Measurements from ENCODE around the gene EXOC6.
"Not testable (repeated sequence)": the region's sequence is repeated elsewhere in the genome, so short reads cannot be mapped to it uniquely, and the experiment has no call there.

Gene EXOC6

DNA sequence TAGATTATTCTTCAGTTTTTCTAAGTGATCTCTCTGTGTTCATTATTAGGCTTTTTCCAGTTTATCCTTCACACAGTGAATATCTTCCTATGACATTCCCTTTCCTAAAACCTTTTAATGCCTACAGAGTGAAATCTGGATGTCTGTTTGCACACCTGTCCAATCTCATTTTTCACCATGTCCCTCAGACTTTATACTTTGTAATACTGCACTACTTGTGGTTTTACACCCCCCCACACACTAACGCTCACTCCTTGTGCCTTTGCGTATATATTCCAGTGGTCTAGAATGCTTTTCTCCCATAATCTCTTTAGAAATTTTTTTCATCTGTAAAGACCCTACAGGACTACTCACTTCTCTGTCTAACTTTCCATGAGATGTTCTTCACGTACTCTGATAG is 98.2 kb downstream of the EXOC6 start:
- no peak for DNase-seq (ENCODE audit: low read depth in 2 of 2)

DNA sequence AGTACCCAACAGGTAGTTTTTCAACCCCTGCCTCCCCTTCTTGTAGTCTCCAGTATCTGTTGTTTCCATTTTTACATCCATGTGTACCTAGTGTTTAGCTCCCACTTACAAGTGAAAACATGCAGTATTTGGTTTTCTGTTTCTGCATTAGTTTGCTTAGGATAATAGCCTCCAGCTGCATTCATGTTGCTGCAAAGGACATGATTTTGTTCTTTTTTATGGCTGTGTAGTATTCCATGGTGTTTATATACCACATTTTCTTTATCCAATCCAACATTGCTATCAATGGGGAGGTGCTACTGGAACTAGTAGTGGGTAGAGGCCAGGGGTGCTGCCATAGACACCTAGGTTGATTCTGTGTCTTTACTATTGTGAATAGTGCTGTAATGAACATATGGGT is 104.3 kb downstream of the EXOC6 start:
- not testable (repeated sequence) for DNase-seq (ENCODE audit: low read depth in 2 of 2)

DNA sequence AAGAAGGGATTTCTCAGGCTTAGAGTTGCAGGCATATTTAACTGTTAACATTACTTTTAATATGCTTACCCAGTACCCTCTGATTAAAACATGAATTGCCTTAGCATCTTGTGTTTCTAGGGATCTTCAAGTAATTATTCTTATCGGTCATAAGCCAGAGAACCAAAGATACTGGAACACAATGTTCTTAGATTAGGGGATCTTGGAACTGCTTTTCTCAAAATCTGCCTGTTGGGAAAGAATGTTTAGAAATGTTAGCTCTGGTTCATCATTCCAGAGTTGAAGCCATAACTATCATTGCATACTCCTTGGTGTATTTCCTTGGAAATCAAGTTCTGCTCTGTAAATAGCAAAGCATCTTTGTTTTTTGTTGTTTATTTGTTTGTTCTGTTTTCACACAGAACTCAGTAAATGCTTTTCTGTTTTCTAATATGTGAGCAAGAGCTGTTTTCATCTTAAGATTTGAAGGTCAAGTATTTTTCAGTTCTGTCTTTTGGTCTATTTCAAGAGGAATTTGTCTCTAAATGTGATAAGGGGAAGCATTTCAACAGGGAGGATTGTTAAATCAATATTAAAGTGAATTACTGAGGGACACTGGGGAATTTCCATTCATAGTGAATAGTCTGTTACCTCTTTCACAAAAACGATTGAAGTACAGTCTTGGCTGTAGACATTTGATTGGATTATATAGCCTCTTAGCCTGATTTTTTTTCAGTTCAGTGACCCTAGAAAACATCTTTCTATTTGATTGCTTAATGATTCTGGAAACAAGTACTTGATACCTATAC is 109.1 kb downstream of the EXOC6 start:
- DNase-seq (ENCODE audit: low read depth in 2 of 2): no peak

DNA sequence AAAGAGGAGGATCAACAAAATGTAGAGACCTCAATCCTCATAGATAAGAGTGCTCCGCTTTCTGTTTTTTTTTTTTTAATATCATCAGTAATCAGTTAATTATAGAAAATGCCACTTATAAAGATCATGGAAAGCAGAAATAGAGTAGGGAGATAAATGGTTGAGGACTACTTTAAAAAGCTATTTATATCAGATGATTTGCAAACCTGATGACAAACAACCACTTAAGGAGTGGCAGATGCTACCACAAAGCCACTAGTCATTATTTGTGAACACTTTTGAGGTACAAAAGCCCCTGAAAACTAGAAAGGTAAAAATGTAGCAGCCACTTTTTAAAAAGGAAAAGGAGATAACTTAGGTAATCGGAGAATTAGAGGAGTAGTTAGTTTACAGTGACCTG is 113.3 kb downstream of the EXOC6 start:
- DNase-seq (ENCODE audit: low read depth in 2 of 2): no peak

DNA sequence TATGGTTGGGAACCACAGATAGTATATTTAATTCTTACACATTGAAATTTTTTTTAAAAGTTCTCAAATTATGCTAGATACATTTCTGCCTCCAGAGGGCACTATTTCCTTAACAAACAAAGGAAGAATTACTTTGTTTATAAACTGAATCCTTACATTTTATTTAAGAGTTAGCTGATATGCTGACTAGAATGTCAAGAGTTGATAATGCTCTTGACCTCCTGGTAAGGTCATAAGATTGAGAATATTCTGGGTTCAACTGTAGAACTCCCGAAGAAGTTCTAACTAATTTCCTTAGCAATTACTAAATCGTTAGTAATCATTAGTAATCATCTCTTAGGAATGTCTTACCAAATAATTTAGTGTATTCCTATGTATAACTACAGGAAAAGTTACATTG is 117.0 kb downstream of the EXOC6 start:
- DNase-seq (ENCODE audit: low read depth in 2 of 2): no peak

DNA sequence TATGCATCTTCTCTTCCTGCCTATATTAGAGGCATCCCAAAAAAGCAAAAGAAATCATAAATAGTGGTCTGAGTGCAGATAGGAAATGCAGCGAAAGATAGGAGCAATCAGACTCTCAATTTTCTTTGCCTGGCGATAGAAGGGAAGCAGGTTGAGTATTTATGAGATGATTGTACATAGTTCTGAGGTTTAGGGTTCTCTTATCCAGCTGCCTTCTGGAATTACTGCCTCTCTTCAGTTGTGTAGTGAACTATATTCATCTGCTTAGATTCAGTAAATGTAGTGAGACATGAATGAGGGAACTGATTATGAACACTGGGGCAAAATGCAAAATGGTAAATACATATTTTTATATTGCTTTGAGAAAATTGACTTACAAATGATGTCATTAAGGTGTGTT is 119.3 kb downstream of the EXOC6 start:
- DNase-seq (ENCODE audit: low read depth in 2 of 2): no peak

DNA sequence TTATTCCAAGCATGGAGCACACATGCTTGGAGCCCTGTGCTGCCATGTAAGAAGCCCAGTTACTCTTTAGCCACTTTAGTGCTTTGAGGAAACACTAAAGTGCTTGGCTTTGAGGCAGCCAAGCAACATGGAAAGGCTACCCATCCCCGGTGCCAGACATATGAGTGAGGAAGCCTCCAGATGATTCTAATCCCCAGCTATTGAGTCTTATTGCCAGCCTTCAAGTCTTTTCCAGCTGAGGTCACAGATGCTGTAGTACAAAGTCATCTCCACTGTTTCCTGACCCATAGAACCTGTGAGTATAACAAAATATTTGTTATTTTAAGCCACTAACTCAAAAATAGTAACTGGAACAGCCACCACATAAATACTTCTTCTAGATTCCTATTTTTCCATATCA is 120.8 kb downstream of the EXOC6 start:
- DNase-seq (ENCODE audit: low read depth in 2 of 2): no peak

DNA sequence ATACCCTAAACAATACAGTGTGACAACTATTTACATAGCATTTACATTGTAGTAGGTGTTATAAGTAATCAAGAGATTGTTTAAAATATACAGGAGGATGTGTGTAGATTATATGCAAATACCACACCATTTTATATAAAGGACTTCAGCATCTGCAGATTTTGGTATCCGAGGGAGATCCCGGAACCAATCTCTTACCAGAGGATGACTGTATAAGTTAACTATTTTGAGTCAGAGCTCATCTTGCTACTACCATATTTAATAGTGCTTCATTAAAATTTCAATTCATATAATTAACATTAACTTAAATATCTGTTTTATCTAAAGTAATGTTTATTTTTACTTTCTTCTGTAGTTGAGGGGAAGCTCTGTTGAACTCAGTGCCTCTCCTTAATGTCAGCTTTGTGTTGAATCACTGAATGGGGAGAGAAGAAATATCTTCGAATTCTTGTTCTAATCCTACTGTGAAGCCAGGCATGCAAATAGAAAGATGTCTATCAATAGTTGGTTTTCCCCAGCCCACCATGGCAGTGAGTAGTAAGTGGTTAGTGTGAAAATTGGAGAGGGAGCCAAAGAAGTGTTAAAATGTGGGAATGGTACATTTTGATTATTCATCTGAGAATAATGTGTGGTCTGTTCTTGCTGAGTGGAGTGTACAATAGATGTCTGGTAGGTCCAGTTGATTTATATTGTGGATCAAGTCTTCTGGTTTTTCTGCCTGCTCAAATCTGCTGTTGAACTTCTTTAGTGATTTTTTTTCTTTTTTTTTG is 122.2 kb downstream of the EXOC6 start:
- no peak for DNase-seq (ENCODE audit: low read depth in 2 of 2)

DNA sequence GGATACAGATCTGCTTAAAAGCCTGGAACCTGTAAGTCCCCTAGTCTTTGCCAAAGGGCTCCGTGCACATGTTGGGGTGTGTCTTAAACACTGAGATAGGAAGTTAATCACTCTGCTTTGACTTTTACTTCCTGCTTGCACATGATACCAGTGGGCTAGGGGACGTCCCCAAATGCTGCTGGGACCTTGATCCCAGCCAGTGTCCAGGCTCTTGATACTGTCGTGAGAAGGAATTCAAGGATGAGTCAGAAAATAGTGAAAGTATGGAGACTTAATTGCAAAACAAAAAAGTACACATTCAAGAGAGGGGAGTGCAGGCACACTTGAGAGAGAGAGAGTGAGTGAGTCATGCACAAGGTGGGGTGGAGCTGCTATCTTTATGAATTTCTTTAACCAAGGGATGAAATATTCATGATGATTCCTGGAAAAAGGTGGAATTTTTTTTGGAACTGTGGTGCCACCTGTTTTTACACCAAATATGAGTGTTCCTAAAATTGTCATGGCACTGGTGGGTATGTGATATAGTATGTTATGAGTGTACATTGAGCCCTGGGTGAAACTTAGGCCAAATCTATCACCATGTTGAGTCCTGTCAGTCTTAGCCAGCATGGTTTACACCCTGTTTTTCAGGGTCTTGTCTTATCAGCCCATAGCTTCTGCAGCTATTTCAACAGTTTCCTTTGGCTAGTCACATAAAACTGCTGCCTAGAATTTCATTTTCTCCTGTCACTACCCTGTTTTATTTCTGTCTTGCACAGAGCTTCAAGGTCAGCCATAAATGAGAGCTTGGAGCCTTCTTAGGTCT is 123.9 kb downstream of the EXOC6 start:
- DNase-seq (ENCODE audit: low read depth in 2 of 2): no peak

DNA sequence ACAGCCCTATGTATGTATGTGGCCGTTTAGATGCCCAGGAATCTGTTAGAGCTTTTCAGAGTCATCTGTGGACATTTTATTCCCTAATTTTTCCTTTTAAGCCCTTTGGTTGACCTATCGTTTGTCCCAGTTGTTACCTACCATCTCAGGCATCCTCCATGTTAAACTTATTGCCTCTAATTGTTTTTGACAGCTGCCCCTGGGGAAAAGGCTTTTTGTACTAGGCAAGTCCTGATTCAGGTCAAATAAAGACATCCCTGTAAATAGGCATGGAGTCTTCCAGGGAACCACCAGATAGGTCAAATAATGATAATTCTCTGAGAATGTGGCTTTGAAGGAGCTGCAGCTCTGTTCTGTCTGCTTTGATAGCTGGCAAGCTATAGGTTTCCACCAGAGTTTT is 124.6 kb downstream of the EXOC6 start:
- no peak for DNase-seq (ENCODE audit: low read depth in 2 of 2)

DNA sequence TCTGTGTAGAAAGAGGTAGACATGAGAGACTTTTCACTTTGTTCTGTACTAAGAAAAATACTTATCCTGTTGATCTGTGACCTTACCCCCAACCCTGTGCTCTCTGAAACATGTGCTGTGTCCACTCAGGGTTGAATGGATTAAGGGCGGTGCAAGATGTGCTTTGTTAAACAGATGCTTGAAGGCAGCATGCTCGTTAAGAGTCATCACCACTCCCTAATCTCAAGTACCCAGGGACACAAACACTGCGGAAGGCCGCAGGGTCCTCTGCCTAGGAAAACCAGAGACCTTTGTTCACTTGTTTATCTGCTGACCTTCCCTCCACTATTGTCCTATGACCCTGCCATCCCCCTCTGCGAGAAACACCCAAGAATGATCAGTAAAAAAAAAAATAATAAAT is 128.0 kb downstream of the EXOC6 start:
- DNase-seq (ENCODE audit: low read depth in 2 of 2): not testable (repeated sequence)

DNA sequence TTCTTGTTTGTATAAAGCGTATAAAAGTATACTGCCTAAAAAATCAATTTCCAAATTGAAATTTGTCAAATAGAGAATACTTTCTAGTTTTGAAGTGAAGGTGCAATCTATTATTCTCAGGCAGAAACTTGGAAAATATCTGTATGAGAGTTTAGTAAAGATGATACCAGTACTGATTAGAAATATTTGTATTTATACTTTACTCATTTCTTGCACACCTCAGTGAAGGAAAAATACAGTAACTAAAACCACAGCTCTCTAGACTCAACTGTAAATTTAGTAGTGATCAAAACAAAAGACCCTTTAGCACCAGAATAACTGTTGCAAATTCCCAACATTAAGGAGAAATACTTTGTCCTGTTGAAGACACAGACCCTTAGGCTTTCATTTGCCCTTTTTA is 140.9 kb downstream of the EXOC6 start:
- no peak for DNase-seq (ENCODE audit: low read depth in 2 of 2)

DNA sequence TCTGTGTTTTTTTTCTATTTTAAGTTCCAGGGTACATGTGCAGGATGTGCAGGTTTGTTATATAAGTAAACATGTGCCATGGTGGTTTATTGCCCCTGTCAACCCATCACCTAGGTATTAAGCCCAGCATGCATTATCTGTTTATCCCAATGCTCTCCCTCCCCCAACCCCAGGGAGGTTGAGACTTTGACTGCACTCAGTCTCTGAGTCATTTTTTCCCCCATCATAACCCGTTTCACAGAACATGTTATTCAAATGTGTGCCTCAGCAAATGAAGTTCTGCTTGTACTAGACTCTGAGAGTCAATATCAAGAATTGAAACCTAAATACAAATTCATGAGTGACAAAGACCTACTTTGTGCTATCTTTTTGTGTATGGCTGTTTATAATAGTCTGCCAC is 142.3 kb downstream of the EXOC6 start:
- no peak for DNase-seq (ENCODE audit: low read depth in 2 of 2)

DNA sequence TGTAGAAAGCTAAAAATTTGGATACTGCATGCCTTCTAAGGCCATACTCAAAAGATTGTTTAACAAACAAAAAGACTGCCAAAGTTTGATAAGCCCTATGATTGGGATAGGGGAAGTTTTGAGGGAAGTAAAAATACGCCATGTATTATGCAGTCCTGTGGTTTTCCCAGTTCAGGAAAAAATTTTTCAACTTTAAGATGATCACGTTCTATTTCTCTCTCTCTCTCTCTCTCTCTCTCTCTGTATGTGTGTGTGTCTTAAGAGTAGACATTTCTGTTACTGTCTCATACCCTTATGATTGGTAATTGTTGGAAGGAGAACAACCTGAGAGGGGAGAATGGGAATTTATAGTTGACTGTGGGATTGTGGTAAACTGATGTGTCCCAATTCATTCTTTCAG is 143.2 kb downstream of the EXOC6 start:
- DNase-seq (ENCODE audit: low read depth in 2 of 2): no peak

DNA sequence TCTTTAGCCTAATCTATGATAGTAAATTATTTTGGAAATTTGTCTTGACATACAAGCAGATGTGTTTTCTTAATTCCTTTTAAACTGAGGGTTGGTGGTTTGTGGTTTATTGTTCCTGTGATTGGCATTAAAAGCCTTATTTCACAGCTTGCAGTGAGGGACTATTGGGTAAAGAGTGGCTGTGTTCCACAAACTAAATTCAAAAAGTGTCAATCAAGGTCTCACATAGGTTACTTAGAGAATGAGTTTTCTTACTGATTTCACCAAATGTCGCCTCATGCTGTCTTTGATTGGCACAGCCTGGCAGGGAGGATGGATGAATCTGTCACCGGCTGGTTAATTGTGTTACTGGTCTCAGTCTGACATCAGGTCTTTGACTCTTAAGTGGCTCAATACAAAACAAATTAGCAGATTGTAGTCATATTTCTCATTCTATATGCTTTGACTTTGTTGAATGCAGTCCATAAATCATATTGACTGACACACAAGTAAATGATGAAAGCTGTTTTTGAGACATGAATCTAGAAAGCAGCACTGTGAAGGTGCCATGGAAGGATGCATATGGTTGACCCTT is 145.5 kb downstream of the EXOC6 start:
- DNase-seq (ENCODE audit: low read depth in 2 of 2): no peak

DNA sequence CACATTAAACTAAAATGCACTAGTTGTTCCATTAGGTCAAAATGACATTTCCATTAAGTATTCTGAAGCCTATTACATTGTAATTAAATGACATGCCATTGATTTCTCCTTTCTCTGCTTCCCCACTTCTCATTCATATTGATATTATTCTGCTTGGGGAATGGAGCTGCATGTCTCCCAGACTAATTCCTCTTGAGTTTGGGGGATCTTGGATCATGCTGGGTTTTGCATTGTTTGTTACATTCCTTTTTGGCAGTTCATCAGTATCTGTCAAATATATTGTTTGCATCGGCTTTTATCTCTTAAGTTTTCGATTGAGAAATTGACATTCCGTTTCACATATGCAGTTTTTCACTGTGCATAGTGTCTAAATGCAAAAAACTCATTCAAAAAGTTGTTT is 147.2 kb downstream of the EXOC6 start:
- DNase-seq (ENCODE audit: low read depth in 2 of 2): no peak

DNA sequence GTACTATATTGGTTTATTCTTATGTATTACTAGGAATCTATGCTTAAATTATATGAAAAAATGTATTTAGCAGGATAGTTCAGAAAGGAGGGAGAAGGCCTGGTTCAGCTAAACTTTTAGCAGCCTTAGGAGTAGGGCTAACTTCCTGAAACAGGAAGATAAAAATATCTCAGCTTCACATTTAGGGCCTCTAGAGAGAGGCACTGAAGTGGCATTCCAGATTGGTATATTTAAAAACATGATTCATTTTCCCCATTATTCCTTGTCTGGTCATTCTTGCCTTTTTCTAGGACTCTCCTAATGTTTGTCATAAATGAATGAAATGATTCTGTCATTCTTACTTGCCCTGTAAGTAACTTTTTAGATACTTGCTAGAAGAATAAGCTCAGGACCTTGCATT is 149.3 kb downstream of the EXOC6 start:
- no peak for DNase-seq (ENCODE audit: low read depth in 2 of 2)

DNA sequence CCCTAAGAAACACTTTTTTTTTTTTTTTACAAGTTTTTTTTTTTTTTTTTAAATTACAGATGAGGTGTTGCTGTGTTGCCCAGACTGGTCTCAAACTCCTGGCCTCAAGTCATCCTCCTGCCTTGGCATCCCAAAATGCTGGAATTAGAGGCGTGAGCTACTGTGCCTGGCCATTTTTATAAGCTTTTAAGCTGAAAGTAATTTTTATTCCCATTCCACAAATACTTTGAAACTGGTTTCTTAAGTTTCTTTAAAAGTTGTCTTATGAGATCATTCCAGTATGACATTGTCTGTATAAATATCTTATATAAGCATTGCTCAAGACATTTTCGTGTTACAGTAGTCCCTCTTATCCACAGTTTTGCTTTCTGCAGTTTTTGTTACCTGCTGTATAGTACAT is 150.9 kb downstream of the EXOC6 start:
- no peak for DNase-seq (ENCODE audit: low read depth in 2 of 2)

DNA sequence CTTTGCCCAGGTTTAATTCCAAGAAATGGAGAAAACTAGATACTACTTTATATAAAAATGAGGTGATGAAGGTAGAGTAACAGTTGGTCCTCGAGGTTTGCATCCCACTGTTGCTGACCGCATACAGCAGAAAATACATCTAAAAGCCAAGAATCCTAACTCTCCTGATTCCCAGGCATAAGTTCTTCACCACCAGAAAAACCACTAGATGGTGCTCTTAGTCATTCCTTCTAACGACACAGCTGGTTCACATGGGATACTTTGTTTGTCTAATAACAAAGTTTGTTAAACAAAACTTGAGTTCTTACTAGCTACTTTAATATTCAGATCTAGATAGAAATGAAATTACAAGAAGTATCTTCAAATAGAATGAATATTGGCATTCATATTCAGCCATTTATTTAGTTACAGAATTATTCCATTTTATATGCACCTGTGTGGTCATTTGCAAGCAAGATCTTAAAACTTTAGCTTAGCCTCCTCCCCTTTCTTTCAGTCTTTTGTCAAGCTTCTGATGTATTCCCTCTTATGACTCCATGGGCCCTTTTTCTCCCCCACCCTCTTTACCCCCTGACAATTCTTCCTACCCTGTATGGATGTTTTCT is 158.2 kb downstream of the EXOC6 start:
- DNase-seq (ENCODE audit: low read depth in 2 of 2): no peak

DNA sequence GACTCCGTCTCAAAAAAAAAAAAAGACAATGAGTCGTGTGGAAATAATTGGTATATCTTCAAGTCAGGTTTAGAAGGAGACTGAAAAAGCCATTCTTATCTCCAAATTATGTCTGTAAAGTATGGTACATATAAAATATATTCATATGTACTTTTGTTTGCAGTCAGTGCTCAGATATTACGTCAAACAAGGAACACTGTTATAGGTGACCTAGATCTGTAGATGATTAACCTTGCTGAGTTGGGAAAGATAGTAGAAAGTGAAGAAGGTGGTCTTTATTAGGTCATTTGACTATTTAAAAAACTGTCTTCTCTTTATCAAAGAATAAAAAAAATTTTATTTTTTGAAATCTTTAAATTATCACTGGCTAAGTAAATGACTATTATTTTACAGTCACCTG is 167.4 kb downstream of the EXOC6 start:
- no peak for DNase-seq (ENCODE audit: low read depth in 2 of 2)

DNA sequence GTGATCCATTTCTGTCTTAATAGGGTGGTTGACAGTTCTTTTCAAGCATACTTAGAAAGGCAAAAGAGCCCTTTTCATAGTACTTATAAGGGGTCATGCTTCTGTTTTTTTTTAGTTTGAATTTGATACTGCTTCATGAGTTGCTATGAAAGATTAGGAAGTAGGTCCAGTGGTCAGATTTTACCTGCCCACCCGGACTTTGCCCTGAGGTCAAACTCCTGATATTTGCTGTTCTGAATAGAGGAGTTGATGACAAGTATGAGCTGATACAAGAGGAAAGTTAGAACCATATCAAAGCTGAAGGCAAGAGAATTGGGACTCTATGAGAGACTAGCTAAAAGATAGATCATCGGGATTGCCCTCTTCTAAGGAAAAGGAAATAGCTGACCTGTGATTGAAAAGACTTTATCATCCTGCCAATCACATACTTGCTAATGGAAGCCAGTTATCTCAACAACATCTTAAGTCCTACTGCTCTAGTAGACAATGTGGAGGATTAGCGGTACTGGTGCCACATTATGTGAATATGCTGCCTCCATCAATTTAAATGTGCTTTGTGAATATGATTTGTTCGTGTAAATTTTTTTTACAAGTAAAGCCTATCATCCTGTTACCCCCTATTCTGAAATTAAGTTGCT is 174.8 kb downstream of the EXOC6 start:
- DNase-seq (ENCODE audit: low read depth in 2 of 2): no peak
